GM08714 (cell line): ENCODE data around the gene SLC5A2.

ENCODE experiments used
- H3K4me3 ChIP-seq: fragments of 200-500 bp; sonication (Bioruptor generic); 2 replicates; pipeline ENCODE4 v1.5.1; 2014; ENCODE audit warnings: mild to moderate bottlenecking, low read length, inconsistent platforms
- ZNF274 ChIP-seq: IDR thresholded peaks from 2 replicates; pipeline ENCODE4 v1.6.1; 2012; ENCODE audit warnings: mild to moderate bottlenecking, low read depth, low read length

The SLC5A2 gene

GRCh38 chr16:31466381-31466841 lies 16.5 kb upstream of the SLC5A2 start:
- H3K4me3 ChIP-seq = no peak overlapping the region
- no peak for TF ChIP-seq ZNF274

- H3K4me3 ChIP-seq = no peak overlapping the region
- TF ChIP-seq ZNF274 = no peak
Measured at GRCh38 chr16:31467151-31467773, 15.7 kb upstream of the SLC5A2 start.

GRCh38 chr16:31467858-31468257 lies 15.1 kb upstream of the SLC5A2 start:
- no peak for TF ChIP-seq ZNF274

GRCh38 chr16:31470615-31471014 lies 12.3 kb upstream of the SLC5A2 start:
- no peak for TF ChIP-seq ZNF274
- no peak overlapping the region for H3K4me3 ChIP-seq

More at GRCh38 chr16:31467858-31468257, 15.1 kb upstream of the SLC5A2 start:
- H3K4me3 ChIP-seq = no peak overlapping the region

- peak overlapping the region; percentile 14; the same call in 1 of the 2 replicates for H3K4me3 ChIP-seq
- no peak for TF ChIP-seq ZNF274
Measured at GRCh38 chr16:31471241-31471874, 11.6 kb upstream of the SLC5A2 start.

- no peak for TF ChIP-seq ZNF274
- H3K4me3 ChIP-seq = peak within 1 kb of the TSS; percentile 65; the same call in 1 of the 2 replicates
Measured at GRCh38 chr16:31471875-31472708, 10.8 kb upstream of the SLC5A2 start, which contains the start of gene TGFB1I1. Gene TGFB1I1 (plus strand): TSS chr16:31472152. CDS start chr16:31472189, 37 bp downstream.

GRCh38 chr16:31472709-31473203 lies 10.2 kb upstream of the SLC5A2 start:
- no peak for TF ChIP-seq ZNF274
- H3K4me3 ChIP-seq = peak overlapping the region; percentile 65; the same call in 1 of the 2 replicates

- no peak for TF ChIP-seq ZNF274
- no peak overlapping the region for H3K4me3 ChIP-seq
Measured at GRCh38 chr16:31473264-31473984, 9.5 kb upstream of the SLC5A2 start.

GRCh38 chr16:31474173-31474714 lies 8.7 kb upstream of the SLC5A2 start:
- TF ChIP-seq ZNF274 = no peak
- H3K4me3 ChIP-seq = no peak overlapping the region

- TF ChIP-seq ZNF274 = no peak
- H3K4me3 ChIP-seq = no peak overlapping the region
Measured at GRCh38 chr16:31474773-31475738, 7.9 kb upstream of the SLC5A2 start.

GRCh38 chr16:31475946-31476302 lies 7.0 kb upstream of the SLC5A2 start:
- H3K4me3 ChIP-seq = no peak overlapping the region
- TF ChIP-seq ZNF274 = no peak

- peak overlapping the region; percentile 59; the same call in 1 of the 2 replicates for H3K4me3 ChIP-seq
Measured at GRCh38 chr16:31476303-31477219, 6.4 kb upstream of the SLC5A2 start.

More at GRCh38 chr16:31476303-31477219, 6.4 kb upstream of the SLC5A2 start:
- no peak for TF ChIP-seq ZNF274
